GM21786 (cell line): ENCODE data around the gene SLC4A1AP.
A peak's percentile ranks its signal among the peaks of the same experiment; 100 is the strongest.
"Not testable (repeated sequence)": the region's sequence is repeated elsewhere in the genome, so short reads cannot be mapped to it uniquely, and the experiment has no call there.

Source experiments
- ATAC-seq: cut with Tn5 transposase; IDR thresholded peaks from one replicate; pipeline ENCODE4 v1.9.1; 2021; ENCODE audit not compliant: unreplicated experiment

SLC4A1AP gene, protein sequence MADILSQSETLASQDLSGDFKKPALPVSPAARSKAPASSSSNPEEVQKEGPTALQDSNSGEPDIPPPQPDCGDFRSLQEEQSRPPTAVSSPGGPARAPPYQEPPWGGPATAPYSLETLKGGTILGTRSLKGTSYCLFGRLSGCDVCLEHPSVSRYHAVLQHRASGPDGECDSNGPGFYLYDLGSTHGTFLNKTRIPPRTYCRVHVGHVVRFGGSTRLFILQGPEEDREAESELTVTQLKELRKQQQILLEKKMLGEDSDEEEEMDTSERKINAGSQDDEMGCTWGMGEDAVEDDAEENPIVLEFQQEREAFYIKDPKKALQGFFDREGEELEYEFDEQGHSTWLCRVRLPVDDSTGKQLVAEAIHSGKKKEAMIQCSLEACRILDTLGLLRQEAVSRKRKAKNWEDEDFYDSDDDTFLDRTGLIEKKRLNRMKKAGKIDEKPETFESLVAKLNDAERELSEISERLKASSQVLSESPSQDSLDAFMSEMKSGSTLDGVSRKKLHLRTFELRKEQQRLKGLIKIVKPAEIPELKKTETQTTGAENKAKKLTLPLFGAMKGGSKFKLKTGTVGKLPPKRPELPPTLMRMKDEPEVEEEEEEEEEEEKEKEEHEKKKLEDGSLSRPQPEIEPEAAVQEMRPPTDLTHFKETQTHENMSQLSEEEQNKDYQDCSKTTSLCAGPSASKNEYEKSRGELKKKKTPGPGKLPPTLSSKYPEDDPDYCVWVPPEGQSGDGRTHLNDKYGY

DNA sequence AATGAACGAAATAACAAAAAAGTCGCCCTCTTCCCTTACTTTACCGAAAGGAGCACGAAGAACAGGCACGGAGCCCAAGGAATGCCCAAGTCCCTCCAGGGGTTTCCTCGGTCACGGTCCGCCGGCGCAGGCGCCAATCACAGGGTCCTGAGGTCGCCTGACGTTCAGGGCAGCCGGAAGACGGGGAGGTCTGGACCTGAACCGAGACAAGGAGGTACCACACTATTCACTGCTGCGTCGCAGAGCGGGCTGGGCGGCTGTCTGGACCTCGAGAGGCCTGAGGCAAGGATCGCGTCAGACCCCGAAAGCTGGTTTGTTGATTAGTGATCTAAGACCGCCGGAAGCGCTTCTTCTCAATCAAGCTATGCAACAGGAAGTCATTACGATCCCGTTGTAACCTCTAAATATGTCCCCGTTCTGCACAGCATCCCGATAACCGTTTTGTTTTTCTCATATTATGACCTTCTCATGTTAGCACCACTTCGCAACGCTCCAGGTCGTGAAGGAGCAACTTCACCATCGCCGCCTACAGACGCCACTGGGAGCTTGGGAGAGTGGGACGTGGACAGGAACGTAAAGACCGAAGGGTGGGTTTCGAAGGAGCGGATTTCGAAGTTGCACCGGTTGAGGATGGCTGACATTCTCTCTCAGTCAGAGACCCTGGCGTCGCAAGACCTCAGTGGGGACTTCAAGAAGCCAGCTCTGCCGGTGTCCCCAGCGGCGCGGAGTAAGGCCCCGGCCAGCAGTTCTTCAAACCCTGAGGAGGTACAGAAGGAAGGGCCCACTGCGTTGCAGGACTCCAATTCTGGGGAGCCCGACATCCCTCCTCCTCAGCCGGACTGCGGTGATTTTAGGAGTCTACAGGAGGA lies at the start of gene SLC4A1AP, which contains the start of gene SUPT7L:
SLC4A1AP (plus strand) TSS at position 605 of the 869 bp plus-strand sequence; CDS start at position 631, 26 bp downstream.
SUPT7L (minus strand) TSS at position 330 of the 869 bp plus-strand sequence. CDS start 1,422 bp downstream, outside the sequence.
- ATAC-seq = peak; percentile 78

DNA sequence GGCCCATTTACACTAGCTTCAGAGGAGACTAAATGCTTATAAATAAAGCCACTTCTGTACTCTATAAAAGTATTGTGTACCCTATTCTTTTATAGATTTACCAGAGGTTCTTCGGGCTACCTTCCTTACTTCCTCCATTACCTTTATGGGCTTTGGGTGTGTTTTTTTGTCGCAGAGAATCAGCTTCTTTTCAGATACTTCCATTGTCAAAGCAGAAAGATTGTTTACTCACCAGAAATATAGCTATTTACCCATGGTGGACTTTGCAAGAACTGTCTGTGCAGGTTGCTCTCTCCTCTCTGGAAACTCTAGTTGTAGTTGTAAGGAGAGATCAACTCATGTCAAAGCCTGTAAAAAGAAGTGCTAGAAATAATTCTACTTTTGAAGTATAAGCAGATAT lies 49.7 kb upstream of the SLC4A1AP start:
- no peak for ATAC-seq

GRCh38 chr2:27615316-27615715 lies 48.4 kb upstream of the SLC4A1AP start:
- ATAC-seq = no peak

GRCh38 chr2:27621524-27621923 lies 42.2 kb upstream of the SLC4A1AP start:
- ATAC-seq = no peak

DNA sequence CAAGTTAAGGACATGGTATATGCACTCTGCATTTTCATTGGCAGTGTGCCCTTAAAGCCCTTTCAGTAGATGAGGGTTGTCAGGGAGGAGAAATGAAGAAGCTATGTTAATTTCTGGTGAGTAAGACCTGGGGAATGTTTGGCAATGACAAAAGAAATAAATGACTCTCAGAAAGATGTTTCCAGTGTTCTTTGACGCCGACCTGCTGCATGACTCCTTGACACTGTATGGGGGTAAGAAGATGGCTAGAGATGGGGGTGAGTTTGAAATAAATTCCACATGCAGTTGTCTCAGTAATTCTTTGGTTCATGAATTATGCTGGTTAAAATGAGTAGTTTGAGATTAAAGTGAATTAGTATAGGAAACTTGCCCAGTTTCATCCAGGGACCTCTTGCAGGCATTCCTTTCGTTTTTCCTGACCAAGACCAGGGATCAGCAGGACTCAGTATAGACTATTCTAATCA lies 40.7 kb upstream of the SLC4A1AP start:
- ATAC-seq = no peak

- no peak for ATAC-seq
Observed at GRCh38 chr2:27624943-27625342, 38.7 kb upstream of the SLC4A1AP start.

GRCh38 chr2:27626323-27626722 lies 37.4 kb upstream of the SLC4A1AP start:
- ATAC-seq = not testable (repeated sequence)

GRCh38 chr2:27626921-27627320 lies 36.8 kb upstream of the SLC4A1AP start:
- ATAC-seq = not testable (repeated sequence)

DNA sequence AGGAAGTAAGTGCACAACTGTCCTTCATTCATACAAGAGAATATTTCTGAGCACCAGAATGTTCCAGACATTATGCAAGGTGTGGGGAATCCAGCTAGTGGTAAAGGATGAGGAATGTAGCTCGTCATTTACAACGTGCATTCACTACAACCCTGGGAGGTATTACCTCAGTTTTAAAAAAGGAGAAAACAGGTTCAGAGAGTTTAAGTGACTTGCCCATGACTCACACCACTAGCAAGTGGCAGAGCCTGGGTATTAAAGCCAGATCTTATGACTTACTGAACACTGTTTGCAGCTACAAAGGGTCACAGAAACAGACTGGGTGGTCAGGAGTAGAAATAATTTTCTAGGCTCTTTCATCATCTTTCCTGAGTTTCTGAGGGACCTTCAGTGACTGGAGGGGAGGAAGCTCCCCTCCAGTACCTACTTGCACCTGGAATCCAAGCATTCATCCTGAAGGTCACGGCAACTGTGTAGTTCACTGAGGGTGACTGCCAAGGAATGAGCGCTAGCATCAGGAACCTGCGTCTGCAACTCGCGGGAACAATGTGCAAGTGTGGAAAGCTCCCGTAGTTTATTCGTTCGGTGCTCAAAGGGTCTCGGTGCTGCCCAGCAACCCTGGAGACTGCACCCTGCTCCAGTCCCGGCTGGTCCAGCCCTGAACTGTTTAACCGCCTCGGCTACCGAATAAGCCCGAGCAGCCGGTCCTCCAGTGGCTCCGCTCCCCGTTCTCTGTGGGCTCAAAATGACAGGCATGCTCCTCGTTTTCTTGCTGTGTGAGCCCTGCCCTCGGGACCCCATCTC lies 35.5 kb upstream of the SLC4A1AP start:
- peak; percentile 18 for ATAC-seq

DNA sequence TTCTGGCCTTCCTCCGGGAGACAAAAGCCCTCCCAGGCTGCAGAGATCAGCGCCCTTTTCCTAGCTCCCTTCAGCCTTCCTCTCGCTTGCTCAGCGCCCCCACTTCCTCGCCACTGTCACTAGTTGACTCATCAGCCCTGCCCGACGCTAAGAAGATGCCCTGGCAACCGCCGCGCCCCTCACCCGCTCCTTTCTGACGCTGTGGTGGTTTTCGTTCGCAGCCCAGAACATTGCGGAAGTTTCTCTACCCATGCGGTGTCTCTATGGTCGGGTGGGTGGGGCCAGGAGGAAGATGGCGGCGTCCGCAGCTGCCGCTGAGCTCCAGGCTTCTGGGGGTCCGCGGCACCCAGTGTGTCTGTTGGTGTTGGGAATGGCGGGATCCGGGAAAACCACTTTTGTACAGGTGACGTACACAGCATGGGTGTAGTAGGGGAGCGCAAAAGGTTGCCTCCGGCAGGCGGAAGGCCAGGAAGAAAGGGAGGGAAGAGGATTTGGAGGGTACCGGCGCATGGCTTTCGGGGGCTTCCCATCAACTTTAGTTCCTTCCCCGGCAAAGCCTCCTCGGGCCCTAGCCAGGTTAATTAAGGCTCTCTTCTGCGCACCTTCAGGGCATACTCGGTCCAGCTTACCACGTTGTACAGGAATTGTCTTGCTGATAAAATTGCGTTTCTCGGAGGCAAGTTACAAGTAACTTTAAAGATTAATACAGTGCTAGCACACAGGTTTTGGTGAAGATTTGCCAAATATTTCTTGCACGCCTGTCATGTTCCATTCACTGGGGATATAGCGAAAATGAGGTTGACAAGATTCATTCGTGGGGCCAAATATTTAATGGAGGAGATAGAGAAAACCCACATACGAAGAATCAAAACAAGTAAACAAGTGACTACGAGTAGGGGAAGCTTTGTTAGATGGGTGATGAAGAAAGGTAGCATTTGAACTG lies 34.7 kb upstream of the SLC4A1AP start, which contains the start of the genes CCDC121 and GPN1:
CCDC121 (minus strand) TSS at position 246 of the 943 bp plus-strand sequence. CDS start 1,213 bp downstream, outside the sequence.
GPN1 (plus strand) TSS at position 284 of the 943 bp plus-strand sequence; CDS start at position 293, 9 bp downstream.
- peak; percentile 99 for ATAC-seq

- ATAC-seq = not testable (repeated sequence)
Observed at GRCh38 chr2:27630257-27630656, 33.4 kb upstream of the SLC4A1AP start.

DNA sequence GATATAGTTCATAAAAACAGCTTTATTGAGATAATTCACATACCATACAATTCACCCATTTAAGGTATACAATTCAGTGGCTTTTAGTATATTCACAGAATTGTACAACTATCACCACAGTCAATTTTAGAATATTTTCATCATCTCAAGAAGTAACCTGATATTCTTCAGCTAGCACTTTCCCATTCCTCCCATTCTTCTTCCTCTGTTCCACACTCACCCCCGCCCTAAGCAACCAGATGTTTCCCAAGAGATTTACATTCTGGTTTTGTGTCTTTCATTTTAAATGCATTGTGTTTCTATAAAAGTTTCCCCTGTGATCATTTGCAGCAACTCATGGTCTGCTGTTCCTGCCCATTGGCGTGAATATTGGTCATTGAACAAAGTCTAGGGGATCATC lies 29.4 kb upstream of the SLC4A1AP start:
- no peak for ATAC-seq

DNA sequence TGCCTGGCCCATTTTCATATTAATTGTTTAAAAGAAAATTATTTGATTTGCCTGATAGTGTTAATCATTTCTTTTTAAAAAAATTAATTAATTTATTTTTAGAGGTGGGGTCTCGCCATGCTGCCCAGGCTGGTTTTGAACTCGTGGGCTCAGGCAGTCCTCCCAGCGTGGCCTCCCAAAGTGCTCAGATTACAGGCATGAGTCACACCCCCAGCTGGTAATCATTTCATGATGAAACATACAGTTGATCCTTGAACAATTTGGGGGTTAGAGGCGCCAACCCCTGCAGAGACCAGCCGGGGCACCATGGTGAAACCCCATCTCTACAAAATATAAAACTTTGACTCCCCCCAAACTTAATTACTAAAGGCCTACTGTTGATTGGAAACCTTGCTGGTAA lies 26.9 kb upstream of the SLC4A1AP start:
- ATAC-seq = no peak

GRCh38 chr2:27638037-27638637 lies 25.6 kb upstream of the SLC4A1AP start:
- ATAC-seq = no peak

DNA sequence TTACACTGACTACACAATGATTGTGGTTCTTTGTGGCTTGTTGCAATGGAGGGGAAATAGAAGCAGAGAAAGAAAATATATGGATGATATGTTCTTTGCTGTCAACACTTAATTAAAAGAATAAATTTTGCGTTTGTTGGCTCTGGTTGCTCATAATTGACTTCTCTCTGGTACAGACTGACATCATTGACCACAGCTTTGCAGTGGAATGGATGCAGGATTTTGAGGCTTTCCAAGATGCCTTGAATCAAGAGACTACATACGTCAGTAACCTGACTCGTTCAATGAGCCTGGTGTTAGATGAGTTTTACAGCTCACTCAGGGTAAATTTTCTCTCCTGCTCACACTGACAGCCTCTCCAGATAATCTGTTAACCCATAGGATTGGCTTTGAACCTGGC lies 25.0 kb upstream of the SLC4A1AP start:
- ATAC-seq = no peak

DNA sequence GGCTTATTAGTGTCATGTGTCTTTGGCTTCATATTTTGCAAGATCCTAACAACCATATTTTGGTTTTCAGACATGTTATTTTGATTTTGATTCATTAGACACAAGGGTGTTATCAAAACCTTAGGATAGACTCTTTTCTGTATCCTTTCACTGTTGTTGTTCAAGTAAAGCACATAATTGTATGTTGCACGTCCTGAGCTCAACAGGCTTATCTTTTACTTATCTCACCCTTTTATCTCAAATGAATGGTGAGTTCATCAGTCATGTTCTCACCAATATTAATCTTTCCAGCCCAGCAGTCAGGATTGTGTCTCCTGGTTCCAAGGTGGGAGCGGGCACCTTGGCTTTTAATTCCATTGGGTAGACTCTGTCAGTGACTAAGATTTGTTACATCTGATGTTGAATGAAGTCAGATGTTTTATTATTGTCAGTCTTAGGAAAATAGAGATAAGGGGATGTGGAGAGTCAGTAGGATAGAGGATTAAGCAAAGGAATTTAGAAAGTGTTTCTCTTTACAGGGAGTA lies 22.9 kb upstream of the SLC4A1AP start:
- ATAC-seq = no peak

- no peak for ATAC-seq
Observed at GRCh38 chr2:27645197-27645596, 18.5 kb upstream of the SLC4A1AP start.

DNA sequence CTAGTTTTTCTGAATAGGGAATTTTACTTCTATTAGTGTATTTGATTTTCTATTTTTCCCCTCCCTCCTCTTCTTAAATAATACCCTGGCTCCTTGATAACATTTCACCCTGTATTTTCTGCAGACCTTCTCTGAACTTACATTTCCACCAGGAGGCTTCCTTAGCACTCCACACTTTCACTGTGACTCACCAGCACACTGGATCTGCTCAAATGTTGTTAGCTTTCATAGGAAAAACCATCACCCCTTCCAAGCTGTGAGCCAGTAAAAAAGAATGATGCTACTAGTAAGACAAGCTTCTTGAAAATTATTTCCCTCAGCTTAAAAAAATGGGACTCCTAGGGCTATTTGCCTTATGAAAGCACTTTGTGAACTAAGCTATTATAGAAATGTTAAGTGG lies 16.4 kb upstream of the SLC4A1AP start:
- ATAC-seq = no peak
